Vagina (tissue), 2 donors: ENCODE data around the gene MAGED1. TPM values are rescaled to one million over a fixed set of nuclear protein-coding genes. Genes with fewer than 3 reads are reported as not detected.

Experiments
- DNase-seq, 2 donors: peaks; one replicate each; pipeline ENCODE4 v3.0.0-alpha.2; 2017; ENCODE audit errors: extremely low spot score in 2 of 2
- H3K27ac ChIP-seq: fragments of 200-600 bp; sonication (generic); one replicate; pipeline ENCODE4 v1.5.1; 2019
- H3K27me3 ChIP-seq: fragments of 200-600 bp; sonication (generic); one replicate; pipeline ENCODE4 v1.5.1; 2019
- H3K36me3 ChIP-seq, 2 donors: fragments of 200-600 bp; sonication (generic); one replicate each; pipeline ENCODE4 v1.5.1; 2017 to 2019
- H3K4me1 ChIP-seq: fragments of 200-600 bp; sonication (generic); one replicate; pipeline ENCODE4 v1.5.1; 2019
- H3K4me3 ChIP-seq, 2 donors: fragments of 200-600 bp; sonication (generic); 1 replicate in 1 of 2; 2 replicates in 1 of 2; pipeline ENCODE4 v1.5.1; 2016 to 2019
- H3K9me3 ChIP-seq: fragments of 200-600 bp; sonication (generic); one replicate; pipeline ENCODE4 v1.5.1; 2019
- POLR2A ChIP-seq, 2 donors: fragments of 450-650 bp; IDR thresholded peaks; one replicate each; pipeline ENCODE4 v1.6.1; 2017; ENCODE audit warnings: antibody characterized with exemption in 2 of 2, mild to moderate bottlenecking in 2 of 2, moderate library complexity in 2 of 2
- POLR2AphosphoS5 ChIP-seq, 2 donors: sonication (generic); formaldehyde crosslinking; IDR thresholded peaks; one replicate each; pipeline ENCODE4 v1.9.0; 2017; ENCODE audit warnings: antibody characterized with exemption in 2 of 2, mild to moderate bottlenecking in 2 of 2, low read depth in 1 of 2; ENCODE audit not compliant: insufficient read depth in 1 of 2
- intact Hi-C: fragments of 100-400 bp; cut with DNase I; formaldehyde crosslinking; loops from one replicate; pipeline ENCODE4 v1.15.1; 2023
- small RNA-seq: library from RNA; depleted of rRNA; stranded (forward); fragments of <200 nt; gene quantifications from one replicate; pipeline ENCODE3, GENCODE V24; 2016
- total RNA-seq: library from RNA; depleted of rRNA; stranded (reverse); fragments of >200 nt; gene quantifications from one replicate; pipeline ENCODE4 v1.2.3, GENCODE V29; 2016
- TF ChIP-seq, protein P1 (sequence below), 3 experiments: fragments of 450-650 bp in 2 of 3; fragments of 200-600 bp in 1 of 3; sonication (generic) in 1 of 3; IDR thresholded peaks; one replicate each; pipeline ENCODE4 v1.5.1; 2017 to 2019; ENCODE audit warnings: antibody characterized with exemption in 3 of 3, mild to moderate bottlenecking in 2 of 3, moderate library complexity in 2 of 3

The MAGED1 gene
- total RNA-seq, 1 donor from 2014 or later = 50.1 TPM

DNA sequence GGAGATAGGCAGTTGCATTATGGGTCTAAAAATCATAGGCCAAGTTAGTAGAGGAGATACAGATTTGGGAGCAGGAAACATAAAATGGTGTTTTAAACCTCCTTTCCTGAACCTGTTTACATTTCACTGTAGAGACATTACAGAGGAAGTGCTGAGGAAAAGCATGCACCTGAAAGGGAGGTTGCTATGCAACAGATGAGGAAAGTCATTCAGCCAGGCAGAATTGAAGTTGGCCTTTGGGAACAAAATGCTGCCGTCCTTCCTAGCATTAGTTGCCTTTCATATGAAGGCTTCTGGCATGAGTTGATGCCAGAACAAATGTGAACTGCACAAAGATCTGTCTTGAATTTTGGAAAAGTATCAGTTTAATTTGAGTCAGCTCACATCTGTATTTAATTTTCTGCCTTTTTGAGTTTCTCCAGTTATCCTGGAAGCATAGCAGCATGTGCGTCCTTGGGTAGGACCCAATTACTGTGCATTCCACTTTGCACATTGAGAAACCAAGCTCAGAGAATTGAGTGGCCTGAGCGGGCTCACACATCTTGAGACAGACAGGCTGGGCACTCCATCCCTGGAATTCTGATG lies 38.2 kb downstream of the MAGED1 start:
- no peak overlapping the region for H3K4me3 ChIP-seq
- no peak for DNase-seq
- H3K9me3 ChIP-seq = no peaks in the 10 kb centered on the region
- H3K36me3 ChIP-seq = no peaks in the 10 kb centered on the region
- H3K4me1 ChIP-seq = no peaks in the 10 kb centered on the region
- H3K27ac ChIP-seq = no peak overlapping the region
- intact Hi-C loops = no loop called here
- no peaks in the 10 kb centered on the region for H3K27me3 ChIP-seq
- TF ChIP-seq, protein P1, sequence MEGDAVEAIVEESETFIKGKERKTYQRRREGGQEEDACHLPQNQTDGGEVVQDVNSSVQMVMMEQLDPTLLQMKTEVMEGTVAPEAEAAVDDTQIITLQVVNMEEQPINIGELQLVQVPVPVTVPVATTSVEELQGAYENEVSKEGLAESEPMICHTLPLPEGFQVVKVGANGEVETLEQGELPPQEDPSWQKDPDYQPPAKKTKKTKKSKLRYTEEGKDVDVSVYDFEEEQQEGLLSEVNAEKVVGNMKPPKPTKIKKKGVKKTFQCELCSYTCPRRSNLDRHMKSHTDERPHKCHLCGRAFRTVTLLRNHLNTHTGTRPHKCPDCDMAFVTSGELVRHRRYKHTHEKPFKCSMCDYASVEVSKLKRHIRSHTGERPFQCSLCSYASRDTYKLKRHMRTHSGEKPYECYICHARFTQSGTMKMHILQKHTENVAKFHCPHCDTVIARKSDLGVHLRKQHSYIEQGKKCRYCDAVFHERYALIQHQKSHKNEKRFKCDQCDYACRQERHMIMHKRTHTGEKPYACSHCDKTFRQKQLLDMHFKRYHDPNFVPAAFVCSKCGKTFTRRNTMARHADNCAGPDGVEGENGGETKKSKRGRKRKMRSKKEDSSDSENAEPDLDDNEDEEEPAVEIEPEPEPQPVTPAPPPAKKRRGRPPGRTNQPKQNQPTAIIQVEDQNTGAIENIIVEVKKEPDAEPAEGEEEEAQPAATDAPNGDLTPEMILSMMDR (IDR thresholded peaks at IDR 0.05) = no peak
- TF ChIP-seq POLR2A (IDR thresholded peaks at IDR 0.05) (no peak), POLR2AphosphoS5 (IDR thresholded peaks at IDR 0.05; ENCODE audit: insufficient read depth in 1 of 2, low read depth in 1 of 2) (no peak)

Small RNA genes within 50 kb of the gene (small RNA-seq; reads per million reads assigned to genes)
- gene AL929410.2 (not detected), gene RNU6-504P (not detected)

Other genes starting within 250 kb of the MAGED1 start
- gene CENPVL2, start 210.8 kb upstream of the MAGED1 start, total RNA-seq = not detected
- not detected for gene CENPVL1, start 183.1 kb upstream of the MAGED1 start, total RNA-seq
- gene GSPT2, start 150.2 kb upstream of the MAGED1 start, total RNA-seq = 2.7 TPM
- gene MAGED4B, start 175.6 kb downstream of the MAGED1 start, total RNA-seq = 19.6 TPM